Erythroblast (primary cell): ENCODE measurements around the gene RTN4R.

Experiments
- GATA1 ChIP-seq: IDR thresholded peaks from 2 replicates; pipeline ENCODE4 v1.6.1; 2011; ENCODE audit warnings: low read depth, mild to moderate bottlenecking, control low read depth, low read length, moderate library complexity
- POLR2A ChIP-seq: IDR thresholded peaks from 2 replicates; pipeline ENCODE4 v1.6.1; 2011; ENCODE audit warnings: mild to moderate bottlenecking, low read length

DNA sequence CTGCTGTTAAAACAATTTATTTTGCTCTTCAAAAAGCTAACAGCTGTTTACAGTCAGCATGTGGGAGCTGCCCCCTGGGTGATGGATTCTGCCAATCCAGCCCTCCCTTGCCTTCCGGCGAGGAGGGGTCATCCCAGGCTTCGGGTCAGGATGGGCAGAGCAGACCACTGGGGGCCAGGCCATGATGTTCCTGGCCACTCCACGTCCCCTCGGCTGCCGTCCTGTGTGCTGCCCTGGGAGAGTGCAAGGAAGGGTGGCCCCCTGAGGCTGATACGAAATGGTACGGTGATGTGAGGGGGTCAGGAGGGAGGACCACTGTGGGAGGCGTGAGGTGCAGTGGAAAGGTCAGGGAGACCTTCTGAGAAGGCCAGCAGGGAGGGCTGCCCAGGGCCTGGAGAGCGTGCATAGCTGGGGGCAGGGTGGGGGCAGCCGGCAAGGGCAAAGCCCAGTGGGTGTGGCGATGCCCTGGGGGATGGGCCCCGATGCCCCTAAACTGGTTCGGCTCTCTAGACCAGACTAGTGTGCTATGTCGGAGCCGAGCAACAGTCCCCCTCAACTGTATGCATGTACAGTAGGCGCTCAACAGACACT is 41.3 kb downstream of the RTN4R start:
- TF ChIP-seq POLR2A (no peak), GATA1 (no peak)
